IgD-negative memory B cell (primary cell): ENCODE measurements around the gene RFC4. TPM values are rescaled to one million over a fixed set of nuclear protein-coding genes. Genes with fewer than 3 reads are reported as not detected.
"Not testable (repeated sequence)": the region's sequence is repeated elsewhere in the genome, so short reads cannot be mapped to it uniquely, and the experiment has no call there.

ENCODE experiments used
- H3K27ac Mint-ChIP-seq, 3 donors: one replicate each; pipeline ENCODE4 v1.8.0; 2020 to 2022; ENCODE audit warnings: mild to moderate bottlenecking in 3 of 3, mixed read lengths in 3 of 3, moderate library complexity in 1 of 3
- H3K27me3 Mint-ChIP-seq: one replicate; pipeline ENCODE4 v1.8.0; 2021; ENCODE audit warnings: mixed read lengths
- H3K36me3 Mint-ChIP-seq: one replicate; pipeline ENCODE4 v1.8.0; 2020; ENCODE audit warnings: mild to moderate bottlenecking, mixed read lengths
- H3K4me1 Mint-ChIP-seq, 3 donors: one replicate each; pipeline ENCODE4 v1.8.0; 2020 to 2022; ENCODE audit warnings: mixed read lengths in 3 of 3, mild to moderate bottlenecking in 1 of 3
- H3K4me3 Mint-ChIP-seq, 4 donors: one replicate each; pipeline ENCODE4 v1.8.0; 2020 to 2022; ENCODE audit warnings: mild to moderate bottlenecking in 4 of 4, mixed read lengths in 4 of 4, moderate library complexity in 3 of 4
- H3K9me3 Mint-ChIP-seq, 3 donors: one replicate each; pipeline ENCODE4 v1.8.0; 2020 to 2021; ENCODE audit warnings: mixed read lengths in 3 of 3, mild to moderate bottlenecking in 1 of 3
- polyA plus RNA-seq: library from polyadenylated mRNA; unstranded; fragments of 300-500 nt; fragmentation: Illumina TruSeq; gene quantifications from one replicate; pipeline ENCODE4 v1.2.3, GENCODE V29; 2021

Gene RFC4
- polyA plus RNA-seq, 1 donor from 2014 or later: 25.0 TPM

GRCh38 chr3:186831798-186832197 is 25.5 kb upstream of the RFC4 start:
- peaks cover 0 to 1% (median 0%) of the 10 kb centered on the region in 3 donors for H3K4me1 Mint-ChIP-seq
- H3K27me3 Mint-ChIP-seq: peaks cover 25% of the 10 kb centered on the region
- no peak overlapping the region for H3K27ac Mint-ChIP-seq
- peaks cover 2% of the 10 kb centered on the region for H3K36me3 Mint-ChIP-seq
- H3K4me3 Mint-ChIP-seq: no peak overlapping the region
- peaks cover 0 to 5% (median 2%) of the 10 kb centered on the region in 3 donors for H3K9me3 Mint-ChIP-seq

GRCh38 chr3:186828340-186828739 is 22.1 kb upstream of the RFC4 start:
- Mint-ChIP-seq H3K36me3 (peaks cover 2% of the 10 kb centered on the region), H3K27ac (no peak overlapping the region), H3K9me3 (peaks cover 0 to 2% (median 0%) of the 10 kb centered on the region in 3 donors), H3K4me3 (peak overlapping the region in 1 of 4 donors; percentile 84), H3K27me3 (peaks cover 35% of the 10 kb centered on the region), H3K4me1 (peaks cover 0 to 16% (median 10%) of the 10 kb centered on the region in 3 donors)

- Mint-ChIP-seq H3K9me3 (peaks cover 0 to 2% (median 0%) of the 10 kb centered on the region in 3 donors), H3K36me3 (peaks cover 2% of the 10 kb centered on the region), H3K4me3 (peak overlapping the region; percentile 41 to 92 (median 78)), H3K27me3 (peaks cover 34% of the 10 kb centered on the region), H3K27ac (no peak overlapping the region), H3K4me1 (peaks cover 0 to 16% (median 10%) of the 10 kb centered on the region in 3 donors)
Measured at GRCh38 chr3:186826976-186827857, 20.9 kb upstream of the RFC4 start.

- Mint-ChIP-seq H3K4me1 (peaks cover 0 to 16% (median 11%) of the 10 kb centered on the region in 3 donors), H3K27ac (peak overlapping the region in 1 of 3 donors; percentile 7), H3K4me3 (peak overlapping the region; percentile 41 to 92 (median 78)), H3K27me3 (peaks cover 30% of the 10 kb centered on the region), H3K9me3 (peaks cover 0 to 2% (median 0%) of the 10 kb centered on the region in 3 donors), H3K36me3 (no peaks in the 10 kb centered on the region)
Measured at GRCh38 chr3:186826410-186826975, 20.2 kb upstream of the RFC4 start.

GRCh38 chr3:186825872-186826409 is 19.7 kb upstream of the RFC4 start:
- H3K4me3 Mint-ChIP-seq: peak overlapping the region; percentile 41 to 92 (median 78)
- H3K27me3 Mint-ChIP-seq: peaks cover 30% of the 10 kb centered on the region
- H3K36me3 Mint-ChIP-seq: no peaks in the 10 kb centered on the region
- peak overlapping the region in 2 of 3 donors; percentile 7 to 53 for H3K27ac Mint-ChIP-seq
- peaks cover 0 to 16% (median 13%) of the 10 kb centered on the region in 3 donors for H3K4me1 Mint-ChIP-seq
- H3K9me3 Mint-ChIP-seq: peaks cover 0 to 2% (median 0%) of the 10 kb centered on the region in 3 donors

GRCh38 chr3:186825294-186825821 is 19.1 kb upstream of the RFC4 start:
- Mint-ChIP-seq H3K27me3 (peaks cover 27% of the 10 kb centered on the region), H3K4me1 (peaks cover 0 to 16% (median 13%) of the 10 kb centered on the region in 3 donors), H3K36me3 (no peaks in the 10 kb centered on the region), H3K4me3 (peak overlapping the region; percentile 41 to 92 (median 60)), H3K9me3 (peaks cover 0 to 2% (median 0%) of the 10 kb centered on the region in 3 donors), H3K27ac (peak overlapping the region in 2 of 3 donors; percentile 7 to 53)

- H3K27ac Mint-ChIP-seq: no peak overlapping the region
- H3K4me1 Mint-ChIP-seq: peaks cover 0 to 16% (median 13%) of the 10 kb centered on the region in 3 donors
- H3K4me3 Mint-ChIP-seq: peak overlapping the region in 2 of 4 donors; percentile 8 to 37
- peaks cover 0 to 2% (median 0%) of the 10 kb centered on the region in 3 donors for H3K9me3 Mint-ChIP-seq
- H3K36me3 Mint-ChIP-seq: no peaks in the 10 kb centered on the region
- peaks cover 21% of the 10 kb centered on the region for H3K27me3 Mint-ChIP-seq
Measured at GRCh38 chr3:186824430-186825139, 18.3 kb upstream of the RFC4 start.

GRCh38 chr3:186823386-186823785 is 17.1 kb upstream of the RFC4 start:
- Mint-ChIP-seq H3K9me3 (peaks cover 0 to 2% (median 0%) of the 10 kb centered on the region in 3 donors), H3K4me3 (no peak overlapping the region), H3K4me1 (peaks cover 0 to 16% (median 13%) of the 10 kb centered on the region in 3 donors), H3K36me3 (no peaks in the 10 kb centered on the region), H3K27ac (no peak overlapping the region), H3K27me3 (peaks cover 16% of the 10 kb centered on the region)

- H3K4me3 Mint-ChIP-seq, H3K27ac Mint-ChIP-seq, H3K9me3 Mint-ChIP-seq, H3K36me3 Mint-ChIP-seq: not testable (repeated sequence)
- H3K27me3 Mint-ChIP-seq: peaks cover 15% of the 10 kb centered on the region
- peaks cover 0 to 16% (median 11%) of the 10 kb centered on the region in 3 donors for H3K4me1 Mint-ChIP-seq
Measured at GRCh38 chr3:186822388-186822759, 16.1 kb upstream of the RFC4 start.

GRCh38 chr3:186821429-186822387 is 15.4 kb upstream of the RFC4 start:
- Mint-ChIP-seq H3K27ac (no peak overlapping the region), H3K36me3 (no peaks in the 10 kb centered on the region), H3K4me3 (peak overlapping the region in 1 of 4 donors; percentile 14), H3K9me3 (peaks cover 0 to 2% (median 0%) of the 10 kb centered on the region in 3 donors), H3K27me3 (peaks cover 15% of the 10 kb centered on the region), H3K4me1 (peaks cover 0 to 16% (median 11%) of the 10 kb centered on the region in 3 donors)

- Mint-ChIP-seq H3K36me3 (no peaks in the 10 kb centered on the region), H3K27ac (no peak overlapping the region), H3K4me1 (peaks cover 0 to 3% (median 0%) of the 10 kb centered on the region in 3 donors), H3K9me3 (no peaks in the 10 kb centered on the region), H3K4me3 (no peak overlapping the region), H3K27me3 (no peaks in the 10 kb centered on the region)
Measured at GRCh38 chr3:186818956-186819355, 12.7 kb upstream of the RFC4 start.

GRCh38 chr3:186818516-186818915 is 12.2 kb upstream of the RFC4 start:
- Mint-ChIP-seq H3K27ac (no peak overlapping the region), H3K27me3 (no peaks in the 10 kb centered on the region), H3K4me3 (no peak overlapping the region), H3K4me1 (peaks cover 0 to 3% (median 0%) of the 10 kb centered on the region in 3 donors), H3K36me3 (no peaks in the 10 kb centered on the region), H3K9me3 (no peaks in the 10 kb centered on the region)

GRCh38 chr3:186815435-186815834 is 9.2 kb upstream of the RFC4 start:
- Mint-ChIP-seq H3K4me3 (no peak overlapping the region), H3K27me3 (no peaks in the 10 kb centered on the region), H3K4me1 (no peaks in the 10 kb centered on the region), H3K9me3 (no peaks in the 10 kb centered on the region), H3K36me3 (no peaks in the 10 kb centered on the region), H3K27ac (no peak overlapping the region)
